ENCODE results near the gene FYB2.

The FYB2 gene

GRCh38 chr1:56866656-56867055 is 47.5 kb upstream of the FYB2 start:
- Histone ChIP-seq H3K4me3 (ENCODE audit: low read length) (no peak overlapping the region), H3K4me2 (ENCODE audit: low read length) (no peak overlapping the region), H3K27me3 (ENCODE audit: control insufficient read depth, low read length) (no peaks in the 10 kb centered on the region), H4K20me1 (ENCODE audit: control insufficient read depth, insufficient read depth, low read depth, low read length) (no peaks in the 10 kb centered on the region), H3K27ac (ENCODE audit: low read depth, low read length) (no peak overlapping the region), H3K9me2 (replicated peaks; ENCODE audit: control insufficient read depth, low read length) (no peaks in the 10 kb centered on the region; the same call in 1 of the 2 replicates), H3K9me3 (ENCODE audit: control insufficient read depth, insufficient read depth, low read length) (no peaks in the 10 kb centered on the region), H3F3A (ENCODE audit: control insufficient read depth, insufficient read depth) (no peaks in the 10 kb centered on the region), H3K36me3 (ENCODE audit: control insufficient read depth, low read length) (no peaks in the 10 kb centered on the region), H3K4me1 (ENCODE audit: control insufficient read depth, low read length) (no peaks in the 10 kb centered on the region), H3K79me2 (ENCODE audit: control insufficient read depth, low read length) (no peaks in the 10 kb centered on the region)
- no peak for TF ChIP-seq EZH2phosphoT487 (IDR thresholded peaks at IDR 0.05; ENCODE audit: borderline replicate concordance, low read length)
- TF ChIP-seq CTCF (IDR thresholded peaks at IDR 0.05; ENCODE audit: low read depth, low read length, poor library complexity, severe bottlenecking) = no peak

- H3K9me3 ChIP-seq (ENCODE audit: control insufficient read depth, insufficient read depth, low read length) = no peaks in the 10 kb centered on the region
- H3K4me1 ChIP-seq (ENCODE audit: control insufficient read depth, low read length) = no peaks in the 10 kb centered on the region
- no peaks in the 10 kb centered on the region for H3K79me2 ChIP-seq (ENCODE audit: control insufficient read depth, low read length)
- no peaks in the 10 kb centered on the region; the same call in 1 of the 2 replicates for H3K9me2 ChIP-seq (replicated peaks; ENCODE audit: control insufficient read depth, low read length)
- no peaks in the 10 kb centered on the region for H3K36me3 ChIP-seq (ENCODE audit: control insufficient read depth, low read length)
- no peaks in the 10 kb centered on the region for H3F3A ChIP-seq (ENCODE audit: control insufficient read depth, insufficient read depth)
- no peaks in the 10 kb centered on the region for H3K27me3 ChIP-seq (ENCODE audit: control insufficient read depth, low read length)
- no peaks in the 10 kb centered on the region for H4K20me1 ChIP-seq (ENCODE audit: control insufficient read depth, insufficient read depth, low read depth, low read length)
- H3K4me3 ChIP-seq (ENCODE audit: low read length) = no peak overlapping the region
- TF ChIP-seq CTCF (IDR thresholded peaks at IDR 0.05; ENCODE audit: low read depth, low read length, poor library complexity, severe bottlenecking) (no peak), EZH2phosphoT487 (IDR thresholded peaks at IDR 0.05; ENCODE audit: borderline replicate concordance, low read length) (no peak)
- H3K27ac ChIP-seq (ENCODE audit: low read depth, low read length) = no peak overlapping the region
- H3K4me2 ChIP-seq (ENCODE audit: low read length) = no peak overlapping the region
Measured at GRCh38 chr1:56864430-56864829, 45.2 kb upstream of the FYB2 start.

GRCh38 chr1:56863265-56863992 is 44.2 kb upstream of the FYB2 start:
- Histone ChIP-seq H3K36me3 (ENCODE audit: control insufficient read depth, low read length) (no peaks in the 10 kb centered on the region), H3K9me2 (replicated peaks; ENCODE audit: control insufficient read depth, low read length) (no peaks in the 10 kb centered on the region; the same call in 1 of the 2 replicates), H3K79me2 (ENCODE audit: control insufficient read depth, low read length) (no peaks in the 10 kb centered on the region), H4K20me1 (ENCODE audit: control insufficient read depth, insufficient read depth, low read depth, low read length) (no peaks in the 10 kb centered on the region), H3K27me3 (ENCODE audit: control insufficient read depth, low read length) (no peaks in the 10 kb centered on the region), H3K9me3 (ENCODE audit: control insufficient read depth, insufficient read depth, low read length) (no peaks in the 10 kb centered on the region), H3K4me3 (ENCODE audit: low read length) (no peak overlapping the region), H3F3A (ENCODE audit: control insufficient read depth, insufficient read depth) (no peaks in the 10 kb centered on the region), H3K27ac (ENCODE audit: low read depth, low read length) (no peak overlapping the region), H3K4me2 (ENCODE audit: low read length) (no peak overlapping the region), H3K4me1 (ENCODE audit: control insufficient read depth, low read length) (no peaks in the 10 kb centered on the region)
- no peak for TF ChIP-seq EZH2phosphoT487 (IDR thresholded peaks at IDR 0.05; ENCODE audit: borderline replicate concordance, low read length)
- TF ChIP-seq CTCF (IDR thresholded peaks at IDR 0.05; ENCODE audit: low read depth, low read length, poor library complexity, severe bottlenecking) = no peak
